ENCODE results near the gene INO80B. TPM values are rescaled to one million over a fixed set of nuclear protein-coding genes. Genes with fewer than 3 reads are reported as not detected.

The INO80B gene
- total and polyA plus RNA-seq, 2 of the 8 experiments (the other 6 are each of a cell fraction or from before 2014, with no cell fraction given) = 3.9 to 18.5 TPM

DNA sequence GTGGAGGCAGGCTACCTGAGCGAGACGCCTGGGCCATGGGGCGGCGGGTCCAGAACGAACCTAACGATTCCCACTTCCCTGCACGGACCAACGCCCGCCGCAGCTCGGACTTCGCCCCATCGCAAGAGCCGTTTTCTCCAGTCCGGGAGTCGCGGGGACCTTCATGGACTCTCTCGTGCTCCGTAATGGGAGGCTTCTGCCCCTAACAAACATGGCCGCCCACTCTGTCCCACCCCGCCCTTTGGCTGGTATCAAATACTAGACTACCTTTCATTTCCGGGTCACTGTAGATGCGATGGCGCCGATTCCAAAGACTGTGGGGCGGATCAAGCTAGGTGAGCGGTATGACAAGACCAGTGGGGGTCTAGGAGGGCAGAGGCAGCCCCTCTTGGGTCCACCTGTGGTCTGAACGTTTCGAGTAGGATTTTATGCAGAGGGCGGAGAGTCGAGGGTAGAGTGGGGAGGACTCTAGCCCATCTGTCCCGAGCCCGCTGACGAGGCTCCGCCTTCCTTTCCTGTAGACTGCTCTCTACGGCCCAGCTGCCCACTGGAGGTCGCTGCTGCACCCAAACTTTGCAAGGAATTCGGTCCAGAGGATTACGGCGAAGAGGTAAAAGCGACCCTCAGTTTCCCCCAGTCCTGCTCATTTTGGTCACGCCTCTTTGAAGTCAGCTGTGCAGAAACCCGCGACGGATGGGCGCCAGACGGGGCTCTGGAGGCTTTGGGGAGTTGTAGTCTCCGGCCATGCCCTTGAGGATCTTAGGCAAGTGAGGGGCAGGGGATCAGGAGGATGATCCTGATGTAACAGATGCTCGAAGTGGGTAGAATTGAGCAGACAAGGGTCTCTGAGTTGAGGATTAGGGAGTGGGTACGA lies 28.2 kb downstream of the INO80B start, which contains the start of the genes CCDC142 and TTC31:
Gene CCDC142 (minus strand): TSS at position 198 of the 874 bp plus-strand sequence. CDS start 161 bp downstream, at position 37.
Gene TTC31 (plus strand): TSS at position 281 of the 874 bp plus-strand sequence. CDS start 15 bp downstream, at position 296.
- FAIRE-seq (peak; percentile 66), DNase-seq (ENCODE audit: low read depth in 1 of 2, low spot score in 2 of 2) (peak; percentile 83 to 96)
- POLR2A ChIA-PET (ENCODE audit: partially characterized antibody) = interaction anchor here (0.9 to 7.3 kb wide), 21 partner anchors 9 to 105 kb away, joined by 3 to 85 read pairs (median 6); partner anchors contain the start of genes AUP1, C2orf81, DQX1 and HTRA2
- peaks cover 0 to 6% (median 2%) of the 10 kb centered on the region in 4 experiments; a peak in 5 of 8 replicates for H3K36me3 ChIP-seq (ENCODE audit: control insufficient read depth in 2 of 4, insufficient read depth in 4 of 4, low read length in 3 of 4)
- no peaks in the 10 kb centered on the region for H3K9me3 ChIP-seq (ENCODE audit: insufficient read depth in 2 of 2, low read depth in 1 of 2, low read length in 1 of 2)
- H2BK120ac ChIP-seq (replicated peaks; ENCODE audit: low read depth, low read length) = peak within 1 kb of the TSS; percentile 99
- peak within 1 kb of the TSS; percentile 100 for H3K18ac ChIP-seq (ENCODE audit: extremely low read depth, low read length)
- H3K23ac ChIP-seq (ENCODE audit: insufficient read length) = no peak within 1 kb of the TSS
- H2BK20ac ChIP-seq (ENCODE audit: low read length) = no peak within 1 kb of the TSS
- peak within 1 kb of the TSS; percentile 85 for H3K4ac ChIP-seq (replicated peaks; ENCODE audit: insufficient read length, low read depth, low read length)
- peak within 1 kb of the TSS; percentile 97 for H2BK5ac ChIP-seq (ENCODE audit: low read depth, low read length)
- H3K79me2 ChIP-seq (ENCODE audit: control insufficient read depth in 1 of 2, insufficient read depth in 2 of 2, low read length in 2 of 2) = peaks cover 0 to 9% of the 10 kb centered on the region in 2 experiments; a peak in 1 of 4 replicates
- peak within 1 kb of the TSS; percentile 68 to 87 (median 82) for H3K9ac ChIP-seq (replicated peaks in 1 of 4; ENCODE audit: extremely low read depth in 1 of 4, low read depth in 3 of 4, low read length in 3 of 4)
- no peaks in the 10 kb centered on the region; a peak in 1 of 7 replicates for H3K27me3 ChIP-seq (replicated peaks in 1 of 4; ENCODE audit: control insufficient read depth in 3 of 4, extremely low read depth in 1 of 4, insufficient read depth in 3 of 4, low read length in 3 of 4)
- peak within 1 kb of the TSS; percentile 99 for H4K8ac ChIP-seq (ENCODE audit: extremely low read depth, insufficient read depth, low read length)
- no peak within 1 kb of the TSS for H2AK5ac ChIP-seq (ENCODE audit: low read depth, low read length)
- H4K5ac ChIP-seq (ENCODE audit: insufficient read length, low read depth, low read length) = peak within 1 kb of the TSS; percentile 95
- H3K4me3 ChIP-seq (ENCODE audit: extremely low read depth in 1 of 4, insufficient read depth in 2 of 4, low read depth in 3 of 4, low read length in 4 of 4) = peak within 1 kb of the TSS; percentile 69 to 99 (median 93)
- no peak within 1 kb of the TSS for H3K14ac ChIP-seq (ENCODE audit: insufficient read length)
- H3K79me1 ChIP-seq (ENCODE audit: low read depth, low read length) = no peaks in the 10 kb centered on the region; the same call in 1 of the 2 replicates
- CTCF ChIA-PET (ENCODE audit: partially characterized antibody) = interaction anchor here (1.0 to 8.0 kb wide), 26 partner anchors 10 to 108 kb away, joined by 3 to 73 read pairs (median 6); partner anchors contain the start of genes AUP1, HTRA2, INO80B and LBX2
- H3K27ac ChIP-seq (ENCODE audit: low read depth, low read length) = peak within 1 kb of the TSS; percentile 92
- no peak within 1 kb of the TSS; the same call in 1 of the 2 replicates for H2BK12ac ChIP-seq (ENCODE audit: low read depth, low read length)
- peak within 1 kb of the TSS; percentile 98 to 100 for H3K4me2 ChIP-seq (ENCODE audit: insufficient read depth in 1 of 2, low read depth in 2 of 2, low read length in 2 of 2)
- 4% methylated on average over 50 of the region's 50 CpGs; no CpG with 5 or more reads in 1 of the 2 experiments for WGBS, 2 experiments (ENCODE audit: extremely low coverage in 1 of 2, insufficient coverage in 1 of 2, insufficient read length in 1 of 2, insufficient replicate concordance in 2 of 2, low coverage in 1 of 2, low lambda C conversion rate in 2 of 2, missing lambda C conversion rate in 1 of 2)
- H4K20me1 ChIP-seq (replicated peaks in 1 of 2; ENCODE audit: control insufficient read depth in 1 of 2, insufficient read depth in 2 of 2, low read length in 2 of 2) = peaks cover 4 to 8% of the 10 kb centered on the region in 2 experiments
- H3K56ac ChIP-seq (replicated peaks; ENCODE audit: insufficient read length, low read depth, low read length) = peak within 1 kb of the TSS; percentile 95
- peaks cover 0 to 10% (median 4%) of the 10 kb centered on the region in 4 experiments; a peak in 4 of 7 replicates for H3K4me1 ChIP-seq (replicated peaks in 1 of 4; ENCODE audit: control insufficient read depth in 3 of 4, insufficient read depth in 4 of 4, low read length in 3 of 4)
- H4K91ac ChIP-seq (replicated peaks; ENCODE audit: insufficient read length, low read length) = peak within 1 kb of the TSS; percentile 98
- 0 out of 2 replicates have a peak within 1 kb of the TSS, but pooled peaks have one; percentile 92 for H2BK15ac ChIP-seq (ENCODE audit: low read length)
- H3K23me2 ChIP-seq (ENCODE audit: low read depth, low read length) = peaks cover 9% of the 10 kb centered on the region; the same call in 1 of the 2 replicates
- peak within 1 kb of the TSS; percentile 97; the same call in 1 of the 2 replicates for H2AFZ ChIP-seq (ENCODE audit: low read length)
- no peak for TF ChIP-seq NRF1 (IDR thresholded peaks at IDR 0.05; ENCODE audit: low read depth, low read length)
- peak; percentile 94 for TF ChIP-seq KDM5A (IDR thresholded peaks at IDR 0.05; ENCODE audit: low read length)
- TF ChIP-seq, protein P1, sequence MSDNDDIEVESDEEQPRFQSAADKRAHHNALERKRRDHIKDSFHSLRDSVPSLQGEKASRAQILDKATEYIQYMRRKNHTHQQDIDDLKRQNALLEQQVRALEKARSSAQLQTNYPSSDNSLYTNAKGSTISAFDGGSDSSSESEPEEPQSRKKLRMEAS (IDR thresholded peaks at IDR 0.05) = no peak; the same call in 1 of the 2 replicates
- TF ChIP-seq SP2 (IDR thresholded peaks at IDR 0.05; ENCODE audit: low read length) = no peak
- TF ChIP-seq, protein P2, sequence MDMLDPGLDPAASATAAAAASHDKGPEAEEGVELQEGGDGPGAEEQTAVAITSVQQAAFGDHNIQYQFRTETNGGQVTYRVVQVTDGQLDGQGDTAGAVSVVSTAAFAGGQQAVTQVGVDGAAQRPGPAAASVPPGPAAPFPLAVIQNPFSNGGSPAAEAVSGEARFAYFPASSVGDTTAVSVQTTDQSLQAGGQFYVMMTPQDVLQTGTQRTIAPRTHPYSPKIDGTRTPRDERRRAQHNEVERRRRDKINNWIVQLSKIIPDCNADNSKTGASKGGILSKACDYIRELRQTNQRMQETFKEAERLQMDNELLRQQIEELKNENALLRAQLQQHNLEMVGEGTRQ (IDR thresholded peaks at IDR 0.05; ENCODE audit: low read length) = no peak
- no peak for TF ChIP-seq FOSL1 (IDR thresholded peaks at IDR 0.05; ENCODE audit: insufficient read depth, low read depth, low read length)
- TF ChIP-seq HDAC2 (IDR thresholded peaks at IDR 0.05; ENCODE audit: borderline replicate concordance in 1 of 2, low read depth in 2 of 2, low read length in 2 of 2) = peak in 1 of 2 experiments; percentile 87; a peak in 2 of 4 replicates
- TF ChIP-seq POLR2A (IDR thresholded peaks at IDR 0.05; ENCODE audit: control extremely low read depth in 1 of 2, low read depth in 2 of 2, low read length in 2 of 2) = peak in 1 of 2 experiments; percentile 91; a peak in 2 of 3 replicates
- TF ChIP-seq GTF2F1 (IDR thresholded peaks at IDR 0.05; ENCODE audit: borderline replicate concordance, low read depth, low read length) = no peak
